ENCODE data around the gene PPFIA1.

Gene PPFIA1

DNA sequence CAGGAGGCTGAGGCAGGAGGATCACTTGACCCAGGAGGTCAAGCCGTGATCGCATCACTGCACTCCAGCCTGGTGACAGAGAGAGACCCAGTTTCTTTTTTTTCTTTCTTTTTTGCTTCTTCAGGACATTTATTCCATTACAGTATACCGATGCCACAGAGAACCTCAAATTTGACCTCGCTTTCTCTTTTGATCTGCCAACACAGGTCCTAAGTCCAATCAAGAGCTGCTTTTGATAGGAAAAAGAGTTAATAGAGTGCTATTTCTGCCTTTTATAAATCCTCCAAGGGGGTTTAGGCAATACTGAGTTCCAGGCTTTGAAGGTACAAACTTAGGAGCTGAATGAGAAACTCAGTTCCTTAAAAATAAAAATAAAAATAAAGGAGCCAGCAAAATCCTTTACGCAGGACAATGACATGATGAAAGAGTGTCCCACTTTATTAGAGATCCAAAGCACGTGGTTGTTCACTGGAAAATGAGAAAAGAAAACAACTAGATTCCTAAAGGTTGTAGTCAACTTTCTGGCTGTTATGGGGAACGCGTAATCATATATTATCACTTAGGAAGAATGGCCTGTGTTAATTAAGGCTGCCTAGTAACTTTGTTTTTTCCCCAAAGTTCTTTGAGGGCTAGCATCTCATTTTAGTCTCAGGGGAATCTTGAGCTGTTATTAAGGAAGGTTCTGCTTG lies 40.2 kb upstream of the PPFIA1 start:
- no peak overlapping the region for H3K4me3 ChIP-seq (ENCODE audit: low read depth, low read length)
- TF ChIP-seq, protein P1, sequence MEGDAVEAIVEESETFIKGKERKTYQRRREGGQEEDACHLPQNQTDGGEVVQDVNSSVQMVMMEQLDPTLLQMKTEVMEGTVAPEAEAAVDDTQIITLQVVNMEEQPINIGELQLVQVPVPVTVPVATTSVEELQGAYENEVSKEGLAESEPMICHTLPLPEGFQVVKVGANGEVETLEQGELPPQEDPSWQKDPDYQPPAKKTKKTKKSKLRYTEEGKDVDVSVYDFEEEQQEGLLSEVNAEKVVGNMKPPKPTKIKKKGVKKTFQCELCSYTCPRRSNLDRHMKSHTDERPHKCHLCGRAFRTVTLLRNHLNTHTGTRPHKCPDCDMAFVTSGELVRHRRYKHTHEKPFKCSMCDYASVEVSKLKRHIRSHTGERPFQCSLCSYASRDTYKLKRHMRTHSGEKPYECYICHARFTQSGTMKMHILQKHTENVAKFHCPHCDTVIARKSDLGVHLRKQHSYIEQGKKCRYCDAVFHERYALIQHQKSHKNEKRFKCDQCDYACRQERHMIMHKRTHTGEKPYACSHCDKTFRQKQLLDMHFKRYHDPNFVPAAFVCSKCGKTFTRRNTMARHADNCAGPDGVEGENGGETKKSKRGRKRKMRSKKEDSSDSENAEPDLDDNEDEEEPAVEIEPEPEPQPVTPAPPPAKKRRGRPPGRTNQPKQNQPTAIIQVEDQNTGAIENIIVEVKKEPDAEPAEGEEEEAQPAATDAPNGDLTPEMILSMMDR (IDR thresholded peaks at IDR 0.05; ENCODE audit: borderline replicate concordance, insufficient read depth, low read depth, low read length) = no peak

DNA sequence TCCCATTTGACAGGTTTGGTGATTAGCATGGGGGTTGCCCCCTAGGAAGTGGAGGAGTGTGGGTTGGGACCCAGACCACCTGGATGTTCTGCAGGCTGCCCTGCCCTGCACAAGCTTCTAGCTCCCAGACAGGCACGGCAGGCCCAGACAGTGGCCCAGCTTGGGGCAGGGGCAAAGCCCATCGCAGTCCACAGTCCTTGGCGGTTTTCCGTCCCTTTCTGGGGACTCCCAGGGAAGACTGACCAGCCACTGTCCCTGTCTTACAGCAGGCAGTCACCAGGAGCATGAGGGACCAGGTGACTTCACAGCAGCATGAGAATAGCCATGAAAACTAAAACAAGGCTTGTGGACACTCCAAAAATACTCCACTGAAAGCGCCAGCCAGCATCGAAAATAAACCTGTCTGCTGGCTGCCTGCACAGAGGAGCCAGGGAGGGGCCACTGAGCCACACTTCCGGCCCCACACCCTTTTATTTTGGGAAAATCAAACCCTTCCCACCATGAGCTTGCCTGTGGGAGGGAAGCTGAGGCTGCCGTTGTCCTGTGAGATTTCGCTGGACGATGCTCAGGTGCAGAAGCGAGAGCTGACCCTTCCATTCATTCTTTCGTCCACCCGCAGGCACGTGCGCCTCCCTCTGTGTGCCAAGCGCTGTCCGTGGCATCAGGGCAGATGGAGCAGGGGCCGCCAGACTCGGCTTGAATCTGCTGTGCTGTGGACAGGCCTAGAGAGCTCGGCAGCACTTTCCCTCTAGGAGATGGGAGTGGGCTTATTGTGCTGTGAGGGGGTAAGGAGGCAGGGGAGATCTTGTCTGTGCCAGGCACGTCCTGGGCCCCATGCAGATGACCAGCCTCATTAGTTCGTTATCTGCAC lies 39.4 kb upstream of the PPFIA1 start:
- TF ChIP-seq, protein P1 (IDR thresholded peaks at IDR 0.05; ENCODE audit: borderline replicate concordance, insufficient read depth, low read depth, low read length) = no peak
- H3K4me3 ChIP-seq (ENCODE audit: low read depth, low read length) = no peak overlapping the region

DNA sequence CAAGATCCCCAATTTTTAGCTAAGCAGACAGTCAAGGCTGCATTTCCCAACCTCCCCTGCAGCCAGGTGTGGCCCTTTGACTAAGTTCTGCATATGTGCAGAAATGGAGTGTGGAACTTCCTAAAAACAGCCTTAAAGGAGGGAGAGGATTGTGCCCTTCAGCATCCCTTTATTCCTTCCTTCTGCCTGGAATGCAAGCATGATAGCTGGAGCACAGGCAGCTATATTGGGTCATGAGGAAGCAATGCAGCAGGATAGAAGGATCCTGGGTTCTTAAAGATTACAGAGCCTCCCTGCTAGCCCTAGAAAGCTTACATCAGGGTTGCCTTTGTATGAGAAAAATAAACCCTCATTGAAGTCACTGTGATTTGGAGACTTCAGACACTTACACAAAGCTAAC lies 37.5 kb upstream of the PPFIA1 start:
- no peak overlapping the region for H3K4me3 ChIP-seq (ENCODE audit: low read depth, low read length)
- TF ChIP-seq, protein P1 (IDR thresholded peaks at IDR 0.05; ENCODE audit: borderline replicate concordance, insufficient read depth, low read depth, low read length) = no peak

DNA sequence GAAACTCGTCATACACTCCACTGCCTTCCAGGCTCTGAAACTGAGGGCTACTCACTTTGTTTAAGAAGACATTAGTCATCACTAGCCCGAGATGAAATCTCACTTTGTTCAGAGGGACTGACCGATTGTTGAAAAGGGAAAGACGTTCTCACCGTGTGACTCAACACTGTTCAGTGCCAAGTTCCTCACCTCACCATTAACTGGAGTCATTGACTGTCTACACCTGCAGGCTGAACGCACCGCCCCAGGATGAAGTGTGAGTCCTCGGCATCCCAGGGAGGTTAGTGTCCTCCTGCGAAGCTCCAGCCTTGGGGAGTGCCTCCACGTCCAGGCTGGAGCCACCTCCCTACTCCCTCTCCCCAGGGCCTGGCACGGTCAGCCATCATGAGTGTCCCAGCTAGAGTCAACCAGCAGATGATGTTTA lies 37.0 kb upstream of the PPFIA1 start:
- no peak overlapping the region for H3K4me3 ChIP-seq (ENCODE audit: low read depth, low read length)
- TF ChIP-seq, protein P1 (IDR thresholded peaks at IDR 0.05; ENCODE audit: borderline replicate concordance, insufficient read depth, low read depth, low read length) = no peak

DNA sequence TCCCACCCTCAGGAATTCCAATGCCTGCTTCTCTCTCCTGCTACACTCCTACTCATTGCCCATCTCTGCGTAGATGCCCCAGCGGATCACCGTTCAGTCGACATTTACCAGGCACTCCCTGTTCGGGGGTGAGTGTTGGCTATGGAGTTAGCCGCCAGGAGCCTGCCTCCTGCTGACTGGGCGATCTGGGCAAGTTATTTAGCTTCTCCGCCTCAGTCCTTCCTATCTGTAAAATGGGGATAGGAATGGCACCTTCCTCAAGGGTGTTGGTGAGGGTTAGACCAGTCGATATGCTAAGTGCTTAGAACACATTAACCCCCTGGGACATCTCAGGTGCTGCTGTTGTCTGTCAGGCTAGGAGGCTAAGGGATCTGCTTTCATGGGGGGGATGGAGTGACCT lies 36.5 kb upstream of the PPFIA1 start:
- H3K4me3 ChIP-seq (ENCODE audit: low read depth, low read length) = no peak overlapping the region
- TF ChIP-seq, protein P1 (IDR thresholded peaks at IDR 0.05; ENCODE audit: borderline replicate concordance, insufficient read depth, low read depth, low read length) = no peak

DNA sequence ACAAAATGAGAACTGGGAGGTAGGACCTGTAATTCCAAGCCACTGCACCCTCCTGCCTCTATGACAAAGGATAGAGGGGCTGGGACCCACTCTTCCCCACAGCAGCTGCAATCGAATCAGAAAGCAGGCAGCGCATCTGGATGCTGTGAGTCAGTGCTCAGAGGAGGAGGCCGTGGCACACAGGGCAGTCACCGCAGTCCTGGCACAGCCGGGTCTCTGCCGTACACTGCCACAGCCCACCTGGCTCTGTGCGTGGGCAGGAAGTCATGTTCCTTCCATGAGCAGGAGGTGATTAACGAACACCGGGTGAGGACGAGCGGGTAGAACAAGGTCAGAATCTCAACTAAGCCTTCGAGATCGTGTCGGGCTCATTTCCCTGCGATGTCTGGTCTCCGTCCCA lies 30.2 kb upstream of the PPFIA1 start:
- TF ChIP-seq, protein P1 (IDR thresholded peaks at IDR 0.05; ENCODE audit: borderline replicate concordance, insufficient read depth, low read depth, low read length) = no peak
- no peak overlapping the region for H3K4me3 ChIP-seq (ENCODE audit: low read depth, low read length)
